Activated CD8-positive, alpha-beta memory T cell treated with anti-CD3 and anti-CD28 coated beads, Interleukin-2, amount 10 ng/mL, durations not matched to agents 7 days and 5 days (primary cell): ENCODE measurements around the gene PDPN. TPM values are rescaled to one million over a fixed set of nuclear protein-coding genes. Genes with fewer than 3 reads are reported as not detected.

Experiments
- ATAC-seq: fragments of 150-1000 bp; cut with Tn5 transposase; one replicate; pipeline ENCODE4 v1.10.0; 2021; ENCODE audit warnings: moderate library complexity
- CTCF ChIA-PET: fragments of 350-600 bp; sonication (Branson Sonifier 250); formaldehyde crosslinking; loops from one replicate; lab custom pipeline; 2021; ENCODE audit warnings: antibody characterized with exemption; lab: Charles Lee
- DNase-seq: peaks from one replicate; pipeline ENCODE4 v3.0.0-alpha.2; 2020
- H3K27ac Mint-ChIP-seq: one replicate; pipeline ENCODE4 v1.8.0; 2021; ENCODE audit warnings: mild to moderate bottlenecking, mixed read lengths
- H3K27me3 Mint-ChIP-seq: one replicate; pipeline ENCODE4 v1.8.0; 2021; ENCODE audit warnings: mixed read lengths
- H3K36me3 Mint-ChIP-seq: one replicate; pipeline ENCODE4 v1.8.0; 2021; ENCODE audit warnings: mild to moderate bottlenecking, mixed read lengths
- H3K4me1 Mint-ChIP-seq: one replicate; pipeline ENCODE4 v1.8.0; 2021; ENCODE audit warnings: mixed read lengths
- H3K4me3 Mint-ChIP-seq: one replicate; pipeline ENCODE4 v1.8.0; 2021; ENCODE audit warnings: mild to moderate bottlenecking, moderate library complexity, mixed read lengths
- H3K9me3 Mint-ChIP-seq: one replicate; pipeline ENCODE4 v1.8.0; 2022; ENCODE audit warnings: low read depth, mixed read lengths
- total RNA-seq, 2 experiments: library from RNA; stranded (reverse); gene quantifications; one replicate each; pipeline ENCODE4 v1.2.3, GENCODE V29; 2021

The PDPN gene
- total RNA-seq = not detected

GRCh38 chr1:13583595-13583965, at the start of gene PDPN:
TSS of gene PDPN (plus strand) at chr1:13583832. CDS start at chr1:13584034, 202 bp downstream.
- Mint-ChIP-seq H3K27me3 (peaks cover 58% of the 10 kb centered on the region), H3K27ac (no peak within 1 kb of the TSS), H3K4me1 (no peaks in the 10 kb centered on the region), H3K36me3 (no peaks in the 10 kb centered on the region), H3K4me3 (no peak within 1 kb of the TSS), H3K9me3 (no peaks in the 10 kb centered on the region)
- DNase-seq = no peak
- CTCF ChIA-PET = no interaction called here
- no peak for ATAC-seq

GRCh38 chr1:13535227-13535626, 48.4 kb upstream of the PDPN start:
- Mint-ChIP-seq H3K4me1 (no peaks in the 10 kb centered on the region), H3K4me3 (no peak overlapping the region), H3K27me3 (no peaks in the 10 kb centered on the region), H3K9me3 (no peaks in the 10 kb centered on the region), H3K36me3 (no peaks in the 10 kb centered on the region), H3K27ac (no peak overlapping the region)
- no peak for DNase-seq
- CTCF ChIA-PET = no interaction called here
- ATAC-seq = no peak

- Mint-ChIP-seq H3K27me3 (no peaks in the 10 kb centered on the region), H3K4me1 (no peaks in the 10 kb centered on the region), H3K27ac (no peak overlapping the region), H3K4me3 (no peak overlapping the region), H3K36me3 (no peaks in the 10 kb centered on the region), H3K9me3 (no peaks in the 10 kb centered on the region)
- CTCF ChIA-PET = no interaction called here
- DNase-seq = no peak
- ATAC-seq = no peak
Measured at GRCh38 chr1:13536571-13536970, 47.1 kb upstream of the PDPN start.

GRCh38 chr1:13538832-13539231, 44.8 kb upstream of the PDPN start:
- Mint-ChIP-seq H3K27me3 (no peaks in the 10 kb centered on the region), H3K27ac (no peak overlapping the region), H3K36me3 (no peaks in the 10 kb centered on the region), H3K9me3 (no peaks in the 10 kb centered on the region), H3K4me1 (no peaks in the 10 kb centered on the region), H3K4me3 (no peak overlapping the region)
- DNase-seq (no peak), ATAC-seq (no peak)
- CTCF ChIA-PET = no interaction called here

GRCh38 chr1:13539683-13540082, 43.9 kb upstream of the PDPN start:
- no peak overlapping the region for H3K27ac Mint-ChIP-seq
- H3K4me3 Mint-ChIP-seq = no peak overlapping the region
- CTCF ChIA-PET = no interaction called here
- no peaks in the 10 kb centered on the region for H3K27me3 Mint-ChIP-seq
- H3K9me3 Mint-ChIP-seq = no peaks in the 10 kb centered on the region
- ATAC-seq (no peak), DNase-seq (no peak)
- no peaks in the 10 kb centered on the region for H3K36me3 Mint-ChIP-seq
- H3K4me1 Mint-ChIP-seq = no peaks in the 10 kb centered on the region

- Mint-ChIP-seq H3K4me3 (no peak overlapping the region), H3K36me3 (no peaks in the 10 kb centered on the region), H3K9me3 (no peaks in the 10 kb centered on the region), H3K27me3 (no peaks in the 10 kb centered on the region), H3K4me1 (no peaks in the 10 kb centered on the region), H3K27ac (no peak overlapping the region)
- ATAC-seq (no peak), DNase-seq (no peak)
- CTCF ChIA-PET = no interaction called here
Measured at GRCh38 chr1:13540866-13541265, 42.8 kb upstream of the PDPN start.

GRCh38 chr1:13541435-13542215, 42.0 kb upstream of the PDPN start:
- CTCF ChIA-PET = no interaction called here
- H3K36me3 Mint-ChIP-seq = no peaks in the 10 kb centered on the region
- H3K27me3 Mint-ChIP-seq = no peaks in the 10 kb centered on the region
- DNase-seq = no peak
- H3K4me1 Mint-ChIP-seq = no peaks in the 10 kb centered on the region
- H3K4me3 Mint-ChIP-seq = no peak overlapping the region
- ATAC-seq = no peak
- H3K27ac Mint-ChIP-seq = no peak overlapping the region
- H3K9me3 Mint-ChIP-seq = no peaks in the 10 kb centered on the region

GRCh38 chr1:13543451-13544220, 40.0 kb upstream of the PDPN start:
- H3K9me3 Mint-ChIP-seq = no peaks in the 10 kb centered on the region
- CTCF ChIA-PET = no interaction called here

GRCh38 chr1:13544221-13544556, 39.4 kb upstream of the PDPN start:
- ATAC-seq = no peak
- H3K36me3 Mint-ChIP-seq = no peaks in the 10 kb centered on the region
- H3K27ac Mint-ChIP-seq = no peak overlapping the region
- no peak overlapping the region for H3K4me3 Mint-ChIP-seq
- CTCF ChIA-PET = no interaction called here
- no peaks in the 10 kb centered on the region for H3K4me1 Mint-ChIP-seq
- no peaks in the 10 kb centered on the region for H3K9me3 Mint-ChIP-seq
- DNase-seq = no peak
- H3K27me3 Mint-ChIP-seq = no peaks in the 10 kb centered on the region

More at GRCh38 chr1:13543451-13544220, 40.0 kb upstream of the PDPN start:
- DNase-seq (no peak), ATAC-seq (no peak)
- Mint-ChIP-seq H3K27me3 (no peaks in the 10 kb centered on the region), H3K4me1 (no peaks in the 10 kb centered on the region), H3K27ac (no peak overlapping the region), H3K4me3 (no peak overlapping the region), H3K36me3 (no peaks in the 10 kb centered on the region)

- ATAC-seq (no peak), DNase-seq (no peak)
- H3K27me3 Mint-ChIP-seq = peaks cover 3% of the 10 kb centered on the region
- no peak overlapping the region for H3K27ac Mint-ChIP-seq
- no peaks in the 10 kb centered on the region for H3K4me1 Mint-ChIP-seq
- no peaks in the 10 kb centered on the region for H3K36me3 Mint-ChIP-seq
- H3K9me3 Mint-ChIP-seq = no peaks in the 10 kb centered on the region
- CTCF ChIA-PET = no interaction called here
- no peak overlapping the region for H3K4me3 Mint-ChIP-seq
Measured at GRCh38 chr1:13546791-13547190, 36.8 kb upstream of the PDPN start.

GRCh38 chr1:13548281-13548680, 35.4 kb upstream of the PDPN start:
- no peak overlapping the region for H3K27ac Mint-ChIP-seq
- H3K9me3 Mint-ChIP-seq = no peaks in the 10 kb centered on the region
- ATAC-seq (no peak), DNase-seq (no peak)
- no peaks in the 10 kb centered on the region for H3K4me1 Mint-ChIP-seq
- H3K36me3 Mint-ChIP-seq = no peaks in the 10 kb centered on the region
- peaks cover 3% of the 10 kb centered on the region for H3K27me3 Mint-ChIP-seq
- CTCF ChIA-PET = no interaction called here
- H3K4me3 Mint-ChIP-seq = no peak overlapping the region

- DNase-seq (no peak), ATAC-seq (no peak)
- CTCF ChIA-PET = interaction anchor here (0.5 kb wide), 1 partner anchor 12 kb away, joined by 3 read pairs; no protein-coding TSS in a partner anchor
- Mint-ChIP-seq H3K9me3 (no peaks in the 10 kb centered on the region), H3K27ac (no peak overlapping the region), H3K4me3 (no peak overlapping the region), H3K4me1 (no peaks in the 10 kb centered on the region), H3K36me3 (no peaks in the 10 kb centered on the region), H3K27me3 (peaks cover 3% of the 10 kb centered on the region)
Measured at GRCh38 chr1:13549021-13549420, 34.6 kb upstream of the PDPN start.

GRCh38 chr1:13549521-13549920, 34.1 kb upstream of the PDPN start:
- no peaks in the 10 kb centered on the region for H3K36me3 Mint-ChIP-seq
- ATAC-seq (no peak), DNase-seq (no peak)
- CTCF ChIA-PET = no interaction called here
- H3K4me3 Mint-ChIP-seq = no peak overlapping the region
- H3K27ac Mint-ChIP-seq = no peak overlapping the region
- no peaks in the 10 kb centered on the region for H3K9me3 Mint-ChIP-seq
- peaks cover 3% of the 10 kb centered on the region for H3K27me3 Mint-ChIP-seq
- H3K4me1 Mint-ChIP-seq = no peaks in the 10 kb centered on the region

- H3K27ac Mint-ChIP-seq = no peak overlapping the region
- H3K4me1 Mint-ChIP-seq = no peaks in the 10 kb centered on the region
- CTCF ChIA-PET = no interaction called here
- H3K27me3 Mint-ChIP-seq = peaks cover 3% of the 10 kb centered on the region
- ATAC-seq (no peak), DNase-seq (no peak)
- no peak overlapping the region for H3K4me3 Mint-ChIP-seq
- H3K36me3 Mint-ChIP-seq = no peaks in the 10 kb centered on the region
- H3K9me3 Mint-ChIP-seq = no peaks in the 10 kb centered on the region
Measured at GRCh38 chr1:13550663-13551062, 33.0 kb upstream of the PDPN start.
